Kidney (tissue), 14 donors: ENCODE data around the gene IGLL5. TPM values are rescaled to one million over a fixed set of nuclear protein-coding genes. Genes with fewer than 3 reads are reported as not detected.

Experiments
- DNase-seq, 5 donors: peaks; one replicate each; pipeline ENCODE4 v3.0.0-alpha.2; 2013 to 2020
- FAIRE-seq: peaks from 2 replicates; lab custom pipeline; 2012; peaks lifted over from hg19 to GRCh38; lab: Jason Lieb, UNC
- H3K27ac ChIP-seq, 2 donors: one replicate each; pipeline ENCODE4 v1.7.0; 2013; ENCODE audit warnings: low read depth in 2 of 2, low read length in 2 of 2, inconsistent platforms in 1 of 2
- H3K27me3 ChIP-seq: one replicate; pipeline ENCODE4 v1.7.1; 2013; ENCODE audit warnings: low read length, inconsistent platforms; ENCODE audit not compliant: control insufficient read depth, insufficient read depth
- H3K36me3 ChIP-seq, 3 donors: one replicate each; pipeline versions ENCODE4 v1.7.0 to v1.7.1; 2013; ENCODE audit warnings: low read length in 3 of 3, control low read depth in 1 of 3, inconsistent platforms in 1 of 3; ENCODE audit not compliant: insufficient read depth in 3 of 3, control insufficient read depth in 2 of 3
- H3K4me1 ChIP-seq, 3 donors: one replicate each; pipeline versions ENCODE4 v1.7.0 to v1.7.1; 2013; ENCODE audit warnings: low read length in 3 of 3, inconsistent platforms in 1 of 3, low read depth in 1 of 3; ENCODE audit not compliant: control insufficient read depth in 2 of 3, insufficient read depth in 2 of 3
- H3K4me3 ChIP-seq, 3 donors: one replicate each; pipeline versions ENCODE4 v1.7.0 to v1.8.1; 2013; ENCODE audit warnings: low read length in 3 of 3, control low read depth in 1 of 3, inconsistent platforms in 1 of 3
- H3K9ac ChIP-seq, 3 donors: one replicate each; pipeline versions ENCODE4 v1.7.0 to v1.7.1; 2013; ENCODE audit warnings: low read length in 3 of 3, control low read depth in 1 of 3, inconsistent platforms in 1 of 3
- H3K9me3 ChIP-seq, 3 donors: one replicate each; pipeline versions ENCODE4 v1.7.0 to v1.7.1; 2013; ENCODE audit warnings: low read length in 3 of 3, control low read depth in 1 of 3, inconsistent platforms in 1 of 3; ENCODE audit not compliant: control insufficient read depth in 2 of 3, insufficient read depth in 1 of 3
- CTCF ChIP-seq: IDR thresholded peaks from 3 replicates; pipeline ENCODE4 v1.5.1; 2012; ENCODE audit warnings: mild to moderate bottlenecking, moderate library complexity, borderline replicate concordance; ENCODE audit not compliant: insufficient read depth; ENCODE audit errors: extremely low read depth
- intact Hi-C: fragments of 100-400 bp; cut with DNase I; formaldehyde crosslinking; loops from one replicate; pipeline ENCODE4 v1.11.1; 2022
- polyA plus RNA-seq: library from polyadenylated mRNA; stranded (reverse); fragments of 350-450 nt; fragmentation: Illumina TruSeq; extraction: RNeasy Lipid Tissue Mini Kit (QIAGEN cat#74804); gene quantifications from one replicate; pipeline ENCODE4 v1.2.3, GENCODE V29; 2014; ENCODE audit warnings: low read depth, low replicate concordance; ENCODE audit not compliant: insufficient read depth
- total RNA-seq: library from RNA; stranded (reverse); fragmentation: NEBNext Ultra II Directional; extraction: Animal tissue kit (Norgen Biotek cat#: 25700); gene quantifications from one replicate; pipeline ENCODE4 v1.2.1, GENCODE V29; 2021
- donor health status: control.
- donor health status: control.
- donor health status: control.
- donor health status: control.
- donor health status: control.
- donor health status: DM: yes; HTN: yes; CAD: no.
- donor health status: Normal renal cell carcinoma (clear cell type).

The IGLL5 gene
- total and polyA plus RNA-seq, 2 donors from 2014 or later, result 1.9 to 103 TPM

- DNase-seq (peak in 1 of 5 donors; percentile 58), FAIRE-seq (no peak)
- Histone ChIP-seq H3K9me3 (no peaks in the 10 kb centered on the region), H3K27ac (no peak overlapping the region), H3K4me3 (no peak overlapping the region), H3K27me3 (no peaks in the 10 kb centered on the region), H3K36me3 (no peaks in the 10 kb centered on the region), H3K4me1 (no peaks in the 10 kb centered on the region), H3K9ac (no peak overlapping the region)
- no peak for TF ChIP-seq CTCF
- intact Hi-C loops, result no loop called here
Measured at GRCh38 chr22:22933807-22934542, 46.4 kb downstream of the IGLL5 start.

- Histone ChIP-seq H3K36me3 (no peaks in the 10 kb centered on the region), H3K4me1 (no peaks in the 10 kb centered on the region), H3K27me3 (no peaks in the 10 kb centered on the region), H3K27ac (no peak overlapping the region), H3K9ac (no peak overlapping the region), H3K4me3 (no peak overlapping the region), H3K9me3 (no peaks in the 10 kb centered on the region)
- peak in 1 of 5 donors; percentile 51 for DNase-seq
- no peak for FAIRE-seq
- intact Hi-C loops, result no loop called here
- no peak for TF ChIP-seq CTCF
Measured at GRCh38 chr22:22934543-22935055, 47.0 kb downstream of the IGLL5 start.

GRCh38 chr22:22935056-22935545 is 47.5 kb downstream of the IGLL5 start:
- H3K27ac ChIP-seq, result no peak overlapping the region
- H3K27me3 ChIP-seq, result no peaks in the 10 kb centered on the region
- no peak for TF ChIP-seq CTCF
- no peaks in the 10 kb centered on the region for H3K4me1 ChIP-seq
- no peaks in the 10 kb centered on the region for H3K9me3 ChIP-seq
- intact Hi-C loops, result no loop called here
- no peak overlapping the region for H3K4me3 ChIP-seq
- DNase-seq, result peak in 1 of 5 donors; percentile 53
- no peak for FAIRE-seq
- H3K9ac ChIP-seq, result no peak overlapping the region
- H3K36me3 ChIP-seq, result no peaks in the 10 kb centered on the region
